K562 (cell line): ENCODE results near the gene RBM44.

Experiments used
- GTF2B ChIP-seq: IDR thresholded peaks from 2 replicates; pipeline ENCODE4 v1.6.1; 2011; ENCODE audit not compliant: insufficient read length; ENCODE audit errors: extremely low read depth
- HDAC6 ChIP-seq: IDR thresholded peaks from 2 replicates; pipeline ENCODE4 v1.6.1; 2012; ENCODE audit warnings: low read depth, mild to moderate bottlenecking, control low read depth, inconsistent platforms, low read length, moderate library complexity
- POLR2A ChIP-seq: fragments of 450-650 bp; conservative IDR thresholded peaks from 2 replicates; pipeline ENCODE4 v1.6.1; 2016
- REST ChIP-seq, 2 experiments: fragments of 450-650 bp; formaldehyde crosslinking in 1 of 2; IDR thresholded peaks; 2 replicates each; pipeline versions ENCODE4 v1.4.0 to v1.6.1; 2014 to 2020; ENCODE audit warnings: mild to moderate bottlenecking in 2 of 2, borderline replicate concordance in 1 of 2, low read depth in 1 of 2
- SNAPC5 ChIP-seq: fragments of 250-450 bp; sonication (Bioruptor Pico); IDR thresholded peaks from 2 replicates; pipeline ENCODE4 v1.8.0; 2021; ENCODE audit warnings: moderate library complexity, mild to moderate bottlenecking, inconsistent platforms
- USF1 ChIP-seq: sonication (generic); formaldehyde crosslinking; IDR thresholded peaks from 2 replicates; pipeline ENCODE4 v1.9.0; 2022; ENCODE audit warnings: mild to moderate bottlenecking, missing genetic modification reagents
- ZBTB1 ChIP-seq: sonication (generic); formaldehyde crosslinking; IDR thresholded peaks from 2 replicates; pipeline ENCODE4 v1.8.1; 2023; ENCODE audit warnings: missing genetic modification reagents, low read depth, mild to moderate bottlenecking, borderline replicate concordance
- ZNF436 ChIP-seq: fragments of 250-450, 450-650 bp; sonication (Bioruptor Pico); formaldehyde crosslinking; IDR thresholded peaks from 2 replicates; pipeline ENCODE4 v1.7.0; 2020; ENCODE audit warnings: mild to moderate bottlenecking

- TF ChIP-seq REST (IDR thresholded peaks at IDR 0.05; ENCODE audit: borderline replicate concordance): no peak
- TF ChIP-seq REST (CRISPR knock-in tag; IDR thresholded peaks at IDR 0.05; ENCODE audit: low read depth): no peak
- no peak for TF ChIP-seq SNAPC5
- no peak for TF ChIP-seq ZBTB1 (CRISPR knock-in tag)
- TF ChIP-seq POLR2A: no peak
- no peak for TF ChIP-seq ZNF436 (CRISPR knock-in tag)
- no peak for TF ChIP-seq USF1 (CRISPR knock-in tag)
- no peak for TF ChIP-seq GTF2B
- no peak for TF ChIP-seq HDAC6
Observed at GRCh38 chr2:237806334-237806733, 7.8 kb downstream of the RBM44 start.
